ENCODE data around the gene NDE1.
"Not testable (repeated sequence)": the region's sequence is repeated elsewhere in the genome, so short reads cannot be mapped to it uniquely, and the experiment has no call there.

NDE1 gene

DNA sequence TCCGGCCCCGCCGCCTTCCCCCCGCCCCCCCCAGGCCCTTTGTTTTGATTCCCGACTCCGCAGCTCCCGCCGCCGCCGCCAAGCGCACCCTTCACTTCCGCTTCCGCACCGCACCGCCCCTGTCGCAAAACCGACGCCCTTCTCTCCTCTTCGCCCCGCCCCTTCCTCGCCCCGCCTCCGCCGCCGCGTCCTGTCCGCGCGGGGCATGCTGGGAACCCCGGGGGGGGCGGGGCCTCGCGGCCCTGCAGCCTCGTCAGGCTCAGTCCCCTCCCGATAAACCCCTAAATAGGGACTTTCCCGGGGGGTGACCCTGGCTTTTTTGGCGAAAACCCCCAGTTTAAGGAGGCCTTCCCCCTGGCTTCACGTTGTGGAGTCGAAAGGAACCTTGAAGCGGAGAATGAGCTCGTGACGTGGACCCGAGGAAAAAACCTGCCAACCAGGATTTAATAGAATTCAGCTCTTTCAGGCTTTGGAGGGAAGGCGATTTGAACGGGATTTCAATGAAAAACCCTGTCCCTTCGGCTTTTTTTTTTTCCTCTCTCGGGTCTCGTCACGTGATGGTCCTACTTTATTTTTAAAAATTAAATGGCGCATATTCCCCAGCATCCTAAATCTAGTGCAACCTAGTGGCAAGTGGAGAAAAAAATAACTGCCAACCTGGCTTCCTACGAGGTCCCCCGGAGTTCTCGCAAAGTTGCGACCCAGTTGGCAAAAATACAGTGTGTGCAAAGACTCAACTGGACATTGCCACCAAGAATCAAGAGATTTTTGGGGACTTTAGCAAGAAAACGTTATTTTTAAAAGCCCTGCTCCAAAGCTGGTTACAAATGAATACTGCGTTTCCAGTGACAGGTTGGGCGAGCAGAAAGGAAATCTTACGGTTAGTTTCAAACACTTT is 6.7 kb upstream of the NDE1 start, which contains the start of gene MARF1:
MARF1 (minus strand) TSS at position 107 of the 898 bp plus-strand sequence. CDS start 3,921 bp downstream, outside the sequence.
- peak within 1 kb of the TSS; percentile 80 for H3K4me3 ChIP-seq (ENCODE audit: low read depth, low read length)
- TF ChIP-seq, protein P1, sequence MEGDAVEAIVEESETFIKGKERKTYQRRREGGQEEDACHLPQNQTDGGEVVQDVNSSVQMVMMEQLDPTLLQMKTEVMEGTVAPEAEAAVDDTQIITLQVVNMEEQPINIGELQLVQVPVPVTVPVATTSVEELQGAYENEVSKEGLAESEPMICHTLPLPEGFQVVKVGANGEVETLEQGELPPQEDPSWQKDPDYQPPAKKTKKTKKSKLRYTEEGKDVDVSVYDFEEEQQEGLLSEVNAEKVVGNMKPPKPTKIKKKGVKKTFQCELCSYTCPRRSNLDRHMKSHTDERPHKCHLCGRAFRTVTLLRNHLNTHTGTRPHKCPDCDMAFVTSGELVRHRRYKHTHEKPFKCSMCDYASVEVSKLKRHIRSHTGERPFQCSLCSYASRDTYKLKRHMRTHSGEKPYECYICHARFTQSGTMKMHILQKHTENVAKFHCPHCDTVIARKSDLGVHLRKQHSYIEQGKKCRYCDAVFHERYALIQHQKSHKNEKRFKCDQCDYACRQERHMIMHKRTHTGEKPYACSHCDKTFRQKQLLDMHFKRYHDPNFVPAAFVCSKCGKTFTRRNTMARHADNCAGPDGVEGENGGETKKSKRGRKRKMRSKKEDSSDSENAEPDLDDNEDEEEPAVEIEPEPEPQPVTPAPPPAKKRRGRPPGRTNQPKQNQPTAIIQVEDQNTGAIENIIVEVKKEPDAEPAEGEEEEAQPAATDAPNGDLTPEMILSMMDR (IDR thresholded peaks at IDR 0.05; ENCODE audit: low read depth, low read length) = 0 out of 2 replicates have a peak, but pooled peaks have one; percentile 12

DNA sequence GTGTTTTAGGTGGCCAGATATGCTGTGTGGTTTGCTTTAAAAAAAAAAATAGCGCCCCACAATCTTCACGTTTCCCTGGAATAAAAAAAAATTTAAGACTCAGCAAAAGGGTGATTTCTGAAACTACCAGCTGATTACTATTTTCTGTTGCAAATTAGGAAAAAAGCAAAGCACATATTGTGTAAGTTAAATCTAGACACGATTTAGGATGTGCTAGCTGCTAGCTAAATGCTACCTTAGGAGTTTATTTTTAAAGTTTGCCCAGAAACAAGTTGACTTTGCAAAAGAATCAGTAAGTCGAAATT is 6.1 kb upstream of the NDE1 start:
- peak overlapping the region; percentile 73 for H3K4me3 ChIP-seq (ENCODE audit: low read depth, low read length)
- TF ChIP-seq, protein P1 (IDR thresholded peaks at IDR 0.05; ENCODE audit: low read depth, low read length) = no peak

DNA sequence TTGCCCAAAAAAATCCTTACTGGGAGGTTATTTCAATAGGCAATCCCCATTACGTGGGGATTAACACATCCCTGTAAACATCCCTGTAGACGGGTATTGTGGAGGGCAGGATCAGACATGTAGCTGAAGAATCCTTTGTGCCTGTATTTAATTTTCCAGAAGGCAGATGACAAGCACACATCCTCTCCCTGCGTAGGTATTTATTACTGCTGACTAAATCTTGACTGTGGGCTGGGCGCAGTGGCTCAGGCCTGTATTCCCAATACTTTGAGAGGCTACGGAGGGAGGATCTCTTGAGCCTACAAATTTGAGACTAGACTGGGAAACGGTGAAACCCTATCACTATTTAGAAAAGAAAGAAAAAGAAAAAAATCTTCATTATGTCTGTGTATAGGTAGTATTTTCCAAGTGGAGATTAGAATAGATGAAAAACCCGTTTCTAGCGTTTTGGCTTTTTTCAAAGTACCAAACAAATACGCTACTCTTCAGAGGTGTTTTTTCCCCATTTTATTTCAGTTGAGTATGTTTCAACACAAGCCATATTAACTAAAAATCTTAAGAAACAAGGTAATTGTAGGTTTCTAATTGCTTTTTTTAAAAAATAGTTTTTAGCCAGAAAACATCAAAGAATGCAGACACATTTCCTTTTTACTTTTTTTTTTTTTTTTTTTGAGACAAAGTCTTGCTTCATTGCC is 5.6 kb upstream of the NDE1 start:
- TF ChIP-seq, protein P1 (IDR thresholded peaks at IDR 0.05; ENCODE audit: low read depth, low read length) = no peak
- H3K4me3 ChIP-seq (ENCODE audit: low read depth, low read length) = no peak overlapping the region; the same call in 1 of the 2 replicates

DNA sequence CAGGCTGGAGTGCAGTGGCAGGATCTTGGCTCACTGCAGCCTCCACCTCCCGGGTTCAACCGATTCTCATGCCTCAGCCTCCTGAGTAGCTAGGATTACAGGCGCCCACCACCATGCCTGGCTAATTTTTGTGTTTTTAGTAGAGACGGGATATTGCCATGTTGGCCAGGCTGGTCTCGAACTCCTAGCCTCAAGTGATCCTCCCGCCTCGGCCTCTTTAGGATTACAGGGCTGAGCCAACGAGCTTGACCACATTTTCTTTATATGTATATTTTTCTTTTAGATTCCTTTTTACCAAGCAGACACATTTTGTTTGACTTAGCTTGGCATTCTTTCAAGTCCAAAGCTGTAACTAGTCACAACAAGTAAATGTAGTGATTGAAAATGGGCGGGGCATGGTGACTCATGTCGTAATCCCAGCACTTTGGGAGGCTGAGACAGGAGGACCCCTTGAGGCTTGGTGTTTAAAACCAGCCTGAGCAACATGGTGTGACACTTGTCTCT is 5.0 kb upstream of the NDE1 start:
- not testable (repeated sequence) for H3K4me3 ChIP-seq (ENCODE audit: low read depth, low read length)

DNA sequence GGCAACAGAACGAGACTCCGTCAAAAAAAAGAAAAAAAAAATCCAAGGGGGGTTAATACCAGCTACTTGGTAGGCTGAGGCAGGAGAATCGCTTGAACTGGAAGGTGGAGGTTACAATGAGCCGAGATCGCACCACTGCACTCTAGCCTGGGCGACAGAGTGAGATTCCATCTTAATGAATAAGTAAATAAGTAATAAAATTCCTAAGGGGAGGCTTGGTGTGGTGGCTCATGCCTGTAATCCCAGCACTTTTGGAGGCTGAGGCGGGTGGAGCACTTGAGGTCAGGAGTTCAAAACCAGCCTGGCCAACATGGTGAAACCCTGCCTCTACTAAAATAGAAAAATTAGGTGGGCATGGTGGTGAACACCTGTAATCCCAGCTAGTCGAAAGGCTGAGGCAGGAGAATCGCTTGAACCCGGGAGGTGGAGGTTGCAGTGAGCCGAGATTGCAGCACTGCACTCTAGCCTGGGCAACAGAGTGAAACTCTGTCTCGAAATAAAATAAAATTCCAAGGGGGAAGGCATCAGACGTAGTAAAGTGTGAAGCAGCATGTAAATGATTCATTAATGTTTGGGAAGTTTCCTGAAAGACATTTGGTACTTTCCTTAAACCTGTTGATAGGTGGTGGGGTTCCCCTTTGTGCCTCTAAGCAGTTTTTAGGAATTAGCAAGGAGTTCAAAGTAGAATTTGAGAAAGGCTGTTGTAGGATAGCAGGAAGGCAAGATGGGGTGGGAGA is 3.3 kb upstream of the NDE1 start:
- H3K4me3 ChIP-seq (ENCODE audit: low read depth, low read length) = not testable (repeated sequence)

DNA sequence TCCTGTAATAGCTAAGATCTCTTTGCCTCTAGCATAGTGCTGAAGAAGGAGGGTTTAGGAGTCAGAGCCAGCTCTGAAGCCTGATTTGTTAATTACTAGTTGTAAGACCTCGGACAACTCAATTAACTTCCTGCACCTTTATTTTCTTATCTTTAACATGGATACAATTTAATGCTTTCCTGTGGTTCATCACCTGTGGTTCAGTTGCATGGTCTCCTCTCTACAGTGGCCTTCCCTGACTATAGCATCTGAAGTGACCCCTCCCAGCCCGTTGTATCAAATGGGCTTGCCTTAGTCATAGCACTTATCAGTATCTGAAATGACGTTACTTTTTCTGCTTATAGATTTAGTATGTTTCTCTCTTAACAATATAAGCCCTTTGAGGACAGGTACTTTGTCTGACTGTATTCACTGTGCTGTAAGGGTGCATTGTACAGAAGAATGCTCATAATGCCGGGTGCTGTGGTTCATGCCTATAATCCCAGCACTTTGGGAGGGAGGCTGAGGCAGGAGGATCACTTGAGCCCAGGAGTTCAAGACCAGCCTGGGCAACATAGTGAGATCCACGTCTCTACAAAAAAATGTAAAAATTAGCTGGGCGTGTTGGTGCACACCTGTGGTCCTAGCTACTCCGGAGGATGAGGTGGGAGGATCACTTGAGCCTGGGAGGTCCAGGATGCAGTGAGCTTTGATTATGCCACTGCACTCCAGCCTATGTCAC is 2.6 kb upstream of the NDE1 start:
- H3K4me3 ChIP-seq (ENCODE audit: low read depth, low read length) = no peak overlapping the region
- TF ChIP-seq, protein P1 (IDR thresholded peaks at IDR 0.05; ENCODE audit: low read depth, low read length) = no peak

DNA sequence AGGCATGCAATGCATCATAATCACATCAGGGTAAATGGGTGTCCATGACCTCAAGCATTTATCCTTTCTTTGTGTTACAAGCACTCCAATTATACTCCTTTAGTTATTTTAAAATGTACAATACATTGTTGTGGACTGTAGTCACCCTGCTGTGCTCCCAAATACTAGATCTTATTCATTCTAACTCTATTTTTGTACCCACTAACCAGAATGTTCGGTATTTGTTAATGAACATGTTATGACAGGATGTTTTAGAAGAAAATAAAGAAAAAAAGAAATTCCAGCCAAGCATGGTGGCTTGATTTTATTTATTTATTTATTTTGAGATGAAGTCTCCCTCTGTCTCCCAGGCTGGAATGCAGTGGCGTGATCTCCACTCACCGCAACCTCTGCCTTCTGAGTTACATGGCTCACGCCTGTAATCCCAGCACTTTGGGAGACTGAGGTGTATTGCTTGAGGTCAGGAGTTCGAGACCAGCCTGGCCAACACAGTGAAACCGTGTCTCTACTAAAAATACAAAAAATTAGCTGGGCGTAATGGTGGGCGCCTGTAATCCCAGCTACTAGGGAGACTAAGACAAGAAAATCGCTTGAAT is 1.8 kb upstream of the NDE1 start:
- TF ChIP-seq, protein P1 (IDR thresholded peaks at IDR 0.05; ENCODE audit: low read depth, low read length) = no peak
- no peak overlapping the region for H3K4me3 ChIP-seq (ENCODE audit: low read depth, low read length)

DNA sequence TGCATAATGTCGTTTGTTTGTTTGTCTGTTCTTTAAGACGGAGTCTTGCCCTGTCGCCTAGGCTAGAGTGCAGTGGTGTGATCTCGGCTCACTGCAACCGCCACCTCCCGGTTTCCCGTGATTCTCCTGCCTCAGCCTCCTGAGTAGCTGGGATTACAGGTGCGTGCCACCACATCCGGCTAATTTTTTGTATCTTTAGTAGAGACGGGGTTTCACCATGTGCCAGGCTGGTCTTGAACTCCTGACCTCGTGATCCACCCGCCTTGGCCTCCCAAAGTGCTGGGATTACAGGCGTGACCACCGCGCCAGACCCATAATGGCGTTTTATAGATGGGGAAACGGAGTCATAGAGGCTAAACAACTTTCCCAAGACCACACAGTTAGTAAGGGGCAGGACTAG is 734 bp upstream of the NDE1 start:
- H3K4me3 ChIP-seq (ENCODE audit: low read depth, low read length) = peak overlapping the region; percentile 43
